Activated CD4-positive, alpha-beta T cell treated with anti-CD3 and anti-CD28 coated beads, Interleukin-2, Interleukin-4, amounts not matched to agents 100 ng/mL and 50 ng/mL, durations not matched to agents 16 hours and 8 hours (primary cell): Measurements from ENCODE around the gene PLA2G4A.
"Not testable (repeated sequence)": the region's sequence is repeated elsewhere in the genome, so short reads cannot be mapped to it uniquely, and the experiment has no call there.

Source experiments
- DNase-seq: peaks from one replicate; pipeline ENCODE4 v3.0.0-alpha.2; 2020; ENCODE audit warnings: low spot score

The PLA2G4A gene

DNA sequence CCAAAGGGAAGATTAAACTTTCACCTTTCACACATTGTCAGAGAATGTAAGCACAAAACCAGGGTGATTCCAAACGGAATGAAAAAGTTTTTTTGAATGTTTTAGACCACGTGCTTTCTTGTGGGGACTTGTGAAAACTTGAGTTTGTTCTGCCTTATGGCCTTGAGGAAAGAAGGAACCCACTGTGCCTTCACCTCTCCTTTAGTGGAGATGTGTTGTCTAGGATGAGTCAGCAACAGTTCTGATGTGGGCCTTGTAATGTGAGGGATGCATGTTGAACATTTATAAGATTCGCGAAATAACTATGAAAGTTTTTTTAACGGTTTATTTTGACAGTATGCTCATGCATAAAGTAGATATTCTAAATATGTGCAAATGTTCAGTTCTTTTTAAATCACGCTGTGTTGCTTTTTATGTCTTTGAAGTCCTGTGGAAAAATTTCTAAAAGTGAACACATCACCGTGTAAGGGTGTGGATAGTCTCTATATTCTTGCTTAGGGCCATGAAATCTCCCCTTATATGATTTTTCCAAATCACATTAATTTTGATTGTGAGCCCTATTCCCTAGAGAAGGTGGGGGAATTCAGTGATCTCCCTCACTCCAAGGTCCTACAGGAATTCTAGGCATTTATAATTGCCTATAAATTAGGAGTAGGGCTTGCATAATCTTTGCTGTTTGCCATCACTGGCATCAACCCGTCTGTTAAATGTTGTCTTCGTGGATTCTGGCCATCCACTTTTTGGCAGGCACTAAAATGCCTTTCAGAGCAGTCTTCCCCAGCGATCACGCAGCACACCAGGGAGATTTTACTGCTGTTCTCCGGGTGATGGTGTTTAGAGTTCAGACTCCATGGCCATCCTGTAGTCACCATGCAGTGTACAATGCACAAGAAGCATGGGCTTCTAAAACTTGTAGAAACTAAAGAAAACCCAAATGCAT, 47.4 kb downstream of the PLA2G4A start:
- no peak for DNase-seq

DNA sequence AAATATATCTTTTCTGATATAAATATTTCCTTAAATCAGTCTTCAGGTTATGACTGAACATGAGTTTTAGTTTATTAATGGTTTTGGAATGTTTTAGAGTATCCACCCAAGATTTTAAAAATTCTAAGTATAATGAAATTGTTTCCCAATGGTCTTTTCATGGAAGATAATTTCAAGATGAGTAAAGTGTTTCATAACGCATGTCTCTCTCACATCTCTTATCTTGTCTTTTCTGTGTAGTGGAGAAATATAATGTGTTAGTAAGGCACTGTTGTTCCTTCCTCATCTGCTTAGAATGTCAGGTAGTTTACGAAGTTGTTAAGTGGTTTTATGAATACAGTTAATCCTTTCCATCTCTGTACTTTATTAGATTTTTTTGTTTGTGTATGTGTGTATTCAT, 49.6 kb downstream of the PLA2G4A start:
- DNase-seq: no peak

DNA sequence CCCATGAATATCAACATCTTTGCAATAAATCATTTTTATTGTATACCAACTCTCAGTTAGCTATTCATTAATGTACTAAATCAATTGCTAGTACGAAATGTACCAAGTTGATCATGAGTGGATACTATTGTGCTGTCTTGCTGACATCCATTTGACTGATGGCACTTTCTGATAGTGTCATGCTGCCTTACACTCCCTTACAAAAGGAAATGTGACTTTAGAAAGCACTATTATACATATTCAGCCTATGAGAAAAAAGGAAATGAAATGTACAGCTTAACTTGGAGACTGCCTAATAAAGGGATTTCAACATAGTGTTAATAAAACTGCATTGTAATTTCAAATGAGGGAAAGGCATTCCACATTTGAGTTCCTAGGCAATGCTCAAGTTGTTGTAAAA, 52.2 kb downstream of the PLA2G4A start:
- no peak for DNase-seq

DNA sequence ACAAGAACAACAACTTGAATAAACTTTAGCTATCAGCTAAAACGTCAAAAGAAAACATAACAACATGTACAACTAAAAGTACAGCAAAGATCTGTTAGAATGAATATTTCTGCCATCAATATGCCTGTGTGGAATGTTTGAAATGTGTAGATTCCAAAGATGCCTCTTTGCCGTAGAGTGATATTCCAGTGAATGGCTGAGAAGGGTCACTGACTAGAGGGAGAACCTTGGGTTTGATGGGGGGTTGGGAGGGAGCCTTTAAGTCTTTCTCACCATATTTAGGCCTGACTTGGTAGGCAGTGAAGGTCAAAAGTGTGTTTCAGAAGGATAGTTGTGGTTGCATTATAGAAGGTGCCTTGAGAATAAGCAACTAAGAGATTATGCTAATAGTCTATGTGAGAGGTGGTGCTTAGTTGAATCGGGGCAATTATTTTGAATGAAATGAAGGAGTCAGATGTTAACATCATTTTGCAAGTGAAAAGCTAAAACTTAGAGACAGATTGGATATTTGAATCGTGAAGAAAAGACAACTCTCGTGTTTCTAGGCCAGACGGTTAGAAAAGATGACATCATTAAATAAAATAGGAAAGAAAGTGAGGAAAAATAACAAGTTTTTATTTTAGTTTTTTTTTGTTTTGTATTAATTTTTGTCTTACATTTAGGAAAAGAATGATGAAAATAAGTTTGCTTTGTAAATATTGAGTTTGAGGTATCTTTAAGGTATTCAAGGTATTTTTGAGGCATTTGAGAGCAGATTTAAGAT, 53.8 kb downstream of the PLA2G4A start:
- no peak for DNase-seq

DNA sequence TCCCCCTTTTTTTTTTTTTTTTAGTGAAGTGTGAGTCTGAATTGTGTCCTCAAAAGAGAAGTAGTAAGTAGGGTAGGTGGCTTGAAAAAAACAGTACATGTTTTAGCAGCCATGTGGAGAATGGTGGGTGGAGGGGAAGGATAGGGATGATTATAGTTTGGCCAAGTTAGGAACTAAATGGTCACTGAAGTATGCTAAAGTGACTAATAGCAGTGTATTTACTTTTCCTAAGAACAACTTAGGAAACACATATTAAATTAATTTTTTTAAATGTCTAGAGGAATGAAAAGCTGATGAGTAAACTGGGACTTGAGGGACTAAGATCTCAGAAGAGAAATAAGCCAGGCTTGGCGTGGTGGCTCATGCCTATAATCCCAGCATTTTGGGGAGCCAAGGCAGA, 55.5 kb downstream of the PLA2G4A start:
- DNase-seq: no peak

DNA sequence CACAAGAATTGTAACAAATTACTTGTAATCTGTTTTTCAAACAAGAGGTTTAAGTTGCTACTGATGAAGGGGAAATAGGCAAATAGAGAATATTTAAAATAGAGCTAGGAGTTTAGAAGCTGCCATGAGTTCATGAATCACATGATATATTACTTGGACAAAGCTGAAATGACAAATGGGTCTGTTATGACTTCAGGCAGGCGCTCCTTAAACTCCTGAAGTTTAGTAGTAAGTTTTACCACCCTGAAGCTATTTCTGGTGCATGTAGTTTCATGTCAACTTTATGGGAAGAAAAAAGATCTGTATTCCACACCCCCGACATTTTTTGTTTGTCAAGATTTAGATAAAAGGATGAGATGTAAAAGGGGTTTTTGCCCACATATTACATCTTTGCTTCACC, 58.5 kb downstream of the PLA2G4A start:
- DNase-seq: no peak

DNA sequence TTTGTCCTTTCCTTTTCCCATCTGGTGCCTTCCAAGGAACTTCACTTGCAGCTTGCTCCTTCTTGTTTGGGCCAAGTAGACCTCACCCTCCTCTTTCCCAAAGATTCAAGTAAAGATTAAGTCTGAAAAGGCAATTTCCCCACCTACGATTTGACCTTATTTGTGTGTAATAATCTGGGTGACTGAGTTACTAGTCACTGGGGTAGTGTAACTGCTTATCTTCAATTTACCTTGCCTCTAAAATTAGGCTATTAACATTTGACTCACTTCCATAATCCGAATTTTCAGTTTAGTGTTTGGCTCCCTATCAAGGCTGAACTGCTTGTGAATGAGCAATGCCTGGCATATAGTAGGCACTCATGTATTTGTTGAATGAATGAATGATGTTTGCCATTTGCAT, 59.6 kb downstream of the PLA2G4A start:
- no peak for DNase-seq

DNA sequence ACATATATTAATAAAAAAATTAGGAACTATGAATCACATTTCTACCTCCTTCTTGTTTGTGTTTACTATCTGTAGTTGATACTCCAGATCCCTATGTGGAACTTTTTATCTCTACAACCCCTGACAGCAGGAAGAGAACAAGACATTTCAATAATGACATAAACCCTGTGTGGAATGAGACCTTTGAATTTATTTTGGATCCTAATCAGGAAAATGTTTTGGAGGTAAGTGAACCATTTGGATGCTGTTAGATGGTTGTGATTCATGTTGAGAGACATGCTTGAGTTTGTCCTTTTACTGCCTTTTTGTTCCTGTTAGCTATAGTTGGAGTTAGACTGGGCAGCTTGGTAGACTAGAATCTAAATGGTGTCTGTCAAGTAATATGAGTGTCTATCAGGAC, 64.2 kb downstream of the PLA2G4A start:
- no peak for DNase-seq

DNA sequence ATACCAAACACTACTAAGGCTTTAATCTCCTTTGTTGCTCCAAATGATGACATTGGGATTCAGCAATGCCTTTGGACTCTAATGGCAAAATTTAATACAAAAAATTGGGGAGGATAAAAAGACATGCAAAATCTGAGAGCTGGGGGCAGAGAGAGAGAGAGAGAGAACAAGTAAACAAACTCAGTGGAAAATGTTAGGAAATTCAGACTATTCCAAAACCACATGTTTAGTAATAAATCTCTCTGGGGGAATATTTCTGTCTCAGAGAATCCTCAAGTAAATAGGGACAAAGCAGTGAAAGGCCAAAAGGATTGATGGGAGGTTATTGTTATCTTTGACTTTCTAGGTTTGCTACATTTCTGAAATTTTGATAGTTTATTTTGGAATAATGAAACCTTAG, 65.7 kb downstream of the PLA2G4A start:
- DNase-seq: no peak

DNA sequence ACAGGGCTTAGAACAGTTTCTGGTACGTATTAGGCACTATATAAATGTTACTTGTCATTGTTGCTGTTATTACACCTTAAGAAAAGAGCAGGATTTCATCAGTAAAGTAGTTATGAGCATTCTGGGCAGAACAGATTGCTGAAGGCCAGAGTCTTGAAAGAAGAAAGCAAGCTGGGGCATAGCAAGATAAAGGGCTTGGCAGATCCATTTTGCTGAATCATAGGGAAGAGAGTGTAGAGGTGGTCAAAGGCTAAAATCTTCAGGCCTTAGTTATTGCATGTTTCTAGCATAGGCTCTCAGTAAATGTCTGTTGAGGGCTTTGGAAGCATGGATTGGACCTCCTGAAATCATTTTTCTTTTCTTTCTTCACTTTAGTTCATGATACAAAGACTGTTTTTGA, 67.5 kb downstream of the PLA2G4A start:
- no peak for DNase-seq

DNA sequence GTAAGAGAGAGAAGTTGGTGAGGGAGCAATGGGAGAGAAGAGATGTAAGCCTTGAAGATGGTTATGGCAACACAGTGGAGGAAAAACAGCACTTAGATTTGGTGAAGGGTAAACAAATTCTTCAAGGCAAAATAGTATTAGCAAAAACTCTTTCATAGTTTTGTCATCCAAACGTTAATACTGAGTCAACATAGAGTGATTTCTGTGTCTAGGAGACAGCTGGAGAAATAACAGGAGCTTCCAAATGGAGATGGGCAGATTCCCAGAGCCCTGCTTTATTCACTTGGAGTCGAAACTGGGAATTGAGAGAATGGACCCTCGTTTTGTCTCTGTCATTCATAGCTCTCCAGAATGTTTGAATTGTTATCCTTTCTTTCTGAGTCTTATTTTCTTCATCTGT, 68.3 kb downstream of the PLA2G4A start:
- DNase-seq: no peak

DNA sequence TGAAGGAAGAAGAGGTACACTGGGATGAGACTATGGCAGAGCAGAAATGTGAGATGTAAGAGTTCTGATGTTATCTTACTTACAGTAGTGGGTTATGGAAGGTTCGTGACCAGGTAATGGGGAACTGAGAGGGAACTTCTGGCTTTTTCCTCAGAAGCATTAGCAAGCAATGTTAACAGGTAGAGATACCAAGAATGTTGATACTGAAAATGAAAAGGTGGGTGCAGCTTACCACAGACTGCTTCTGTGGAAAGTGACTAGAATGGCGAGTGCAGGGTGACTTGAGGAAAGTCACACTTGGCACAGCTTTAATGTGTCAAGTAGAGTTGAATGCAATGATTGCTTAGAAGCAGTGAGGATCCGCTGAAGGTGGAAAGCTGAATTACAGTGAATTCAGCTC, 70.8 kb downstream of the PLA2G4A start:
- no peak for DNase-seq

DNA sequence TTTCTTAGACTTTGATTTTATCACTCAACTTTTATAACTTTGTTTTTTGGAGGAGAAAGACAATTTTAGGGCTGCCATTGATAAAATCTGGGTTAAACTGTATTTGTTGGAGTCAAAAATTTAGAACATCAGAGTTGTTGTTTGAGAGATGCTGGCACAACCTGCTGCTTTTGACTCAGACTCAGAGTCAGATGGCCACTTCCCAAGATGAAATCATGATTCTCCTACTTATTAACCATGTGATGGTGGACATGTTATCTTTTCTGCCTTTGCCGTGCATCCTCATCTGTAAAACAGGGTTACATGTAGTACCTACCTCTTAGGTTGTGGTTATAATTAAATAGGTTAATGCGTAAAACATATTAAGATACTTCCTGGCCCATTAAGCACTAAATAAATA, 71.2 kb downstream of the PLA2G4A start:
- DNase-seq: no peak

DNA sequence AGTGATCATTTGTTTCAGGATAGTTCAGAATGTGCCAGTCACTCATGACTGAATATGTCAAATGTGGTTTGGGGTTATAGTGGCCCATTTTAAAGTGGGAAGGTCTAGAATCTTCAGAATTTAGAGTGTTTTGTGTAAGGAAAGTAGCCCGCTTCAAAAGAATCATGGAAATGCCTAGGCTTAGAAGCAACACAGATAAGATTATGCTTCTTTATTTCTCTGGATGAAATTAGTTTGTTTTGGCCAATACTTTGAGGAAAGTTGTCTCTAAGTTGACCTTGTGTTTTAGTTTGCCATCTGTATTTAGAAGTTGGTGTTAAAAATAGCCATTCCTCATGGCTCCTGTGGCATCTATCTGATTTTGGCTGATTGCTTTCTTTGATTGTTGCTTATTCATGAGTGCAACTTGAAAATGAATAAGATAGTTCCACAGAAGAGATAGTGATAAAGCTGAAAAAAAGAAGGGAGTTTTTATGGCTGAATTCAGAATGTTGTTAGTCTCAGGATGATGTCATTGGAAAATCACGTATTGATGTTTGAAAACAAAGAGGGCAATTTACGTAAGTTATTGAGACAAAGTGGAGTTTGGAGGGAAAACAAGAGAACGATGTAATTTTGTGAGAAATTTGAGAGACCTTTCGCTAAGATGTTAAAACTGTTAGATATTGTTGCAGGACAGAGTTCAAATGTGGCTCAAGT, 71.9 kb downstream of the PLA2G4A start:
- DNase-seq: no peak

DNA sequence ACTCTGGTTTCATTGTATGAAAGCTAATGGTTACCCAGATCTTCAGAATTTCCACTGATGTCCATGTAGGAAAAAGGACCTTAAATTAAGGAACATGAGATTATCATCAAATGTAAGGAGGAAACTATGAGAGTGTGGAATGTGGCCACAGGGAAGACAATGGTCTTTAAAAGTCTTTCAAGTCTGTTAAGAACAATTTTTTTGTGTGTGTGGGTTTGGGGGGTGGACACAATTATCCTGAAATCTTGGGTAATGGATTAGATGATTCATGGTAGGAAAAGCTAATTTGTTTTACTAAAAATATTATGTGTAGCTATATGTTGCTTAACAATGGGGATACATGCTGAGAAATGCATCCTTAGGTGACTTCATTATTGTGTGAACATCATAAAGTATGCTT, 72.9 kb downstream of the PLA2G4A start:
- no peak for DNase-seq

DNA sequence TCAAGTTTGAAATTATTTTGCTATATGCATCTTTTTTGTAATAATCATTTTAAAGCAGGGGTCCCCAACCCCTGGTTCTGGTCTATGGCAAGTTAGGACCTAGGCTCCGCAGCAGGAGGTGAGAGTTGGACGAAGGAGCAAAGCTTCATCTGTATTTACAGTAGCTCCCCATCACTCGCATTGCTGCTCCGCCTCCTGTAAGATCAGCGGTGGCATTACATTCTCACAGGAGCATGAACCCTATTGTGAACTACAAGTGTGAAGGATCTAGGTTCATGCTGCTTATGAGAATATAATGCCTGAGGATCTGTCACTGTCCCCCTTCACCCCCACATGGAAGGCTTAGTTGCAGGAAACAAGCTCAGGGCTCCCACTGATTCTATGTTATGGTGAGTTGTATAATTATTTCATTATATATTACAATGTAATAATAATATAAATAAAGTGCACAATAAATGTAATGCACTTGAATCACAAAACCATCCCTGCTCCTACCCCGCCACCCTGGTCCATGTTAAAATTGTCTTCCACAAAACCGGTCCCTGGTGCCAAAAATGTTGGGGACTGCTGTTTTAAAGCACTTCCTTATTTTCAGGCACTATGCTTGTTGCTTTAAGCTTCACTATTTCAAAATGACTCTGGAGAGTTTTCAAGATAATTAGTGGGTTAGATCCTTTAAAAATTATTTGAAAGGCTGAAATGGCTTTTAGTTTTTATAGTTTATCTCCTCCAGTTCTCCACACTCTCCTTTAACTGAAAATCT, 74.8 kb downstream of the PLA2G4A start:
- no peak for DNase-seq

DNA sequence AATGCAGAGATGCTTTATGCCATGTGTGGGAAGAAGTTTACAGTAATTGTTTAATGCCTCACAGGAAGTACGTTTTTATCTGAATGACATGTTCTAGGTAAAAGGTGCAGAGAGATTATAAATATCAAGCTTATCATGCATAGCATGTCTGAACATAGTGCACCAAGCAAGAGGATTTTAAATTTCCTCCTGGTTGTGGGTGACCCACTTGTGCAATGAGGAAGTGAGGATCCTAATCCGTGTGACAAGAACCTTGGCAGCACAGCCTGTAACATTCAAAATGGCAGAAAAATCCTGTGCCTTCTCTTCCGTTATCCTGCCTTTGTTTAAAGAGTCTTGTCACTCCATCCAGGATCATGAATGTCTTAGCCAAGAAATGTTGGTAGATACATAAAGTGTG, 75.6 kb downstream of the PLA2G4A start:
- no peak for DNase-seq

DNA sequence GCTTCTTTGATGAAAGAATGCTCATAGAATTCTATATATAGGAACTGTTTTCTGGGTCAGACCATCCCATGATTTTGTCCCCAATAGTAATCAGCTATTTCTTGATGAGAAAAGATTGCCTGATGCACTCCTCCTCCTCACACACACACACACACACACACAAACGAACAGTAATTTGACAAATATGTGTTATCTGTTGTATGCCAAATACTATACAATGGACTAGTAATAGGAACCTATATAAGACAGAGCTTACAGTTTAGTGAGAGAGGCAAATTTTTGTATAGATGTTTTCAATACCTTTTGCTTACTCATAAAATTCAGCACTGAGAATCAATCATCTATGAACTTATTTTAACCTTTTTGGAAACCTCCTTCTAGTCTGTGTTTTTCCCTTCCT, 76.8 kb downstream of the PLA2G4A start:
- DNase-seq: no peak

DNA sequence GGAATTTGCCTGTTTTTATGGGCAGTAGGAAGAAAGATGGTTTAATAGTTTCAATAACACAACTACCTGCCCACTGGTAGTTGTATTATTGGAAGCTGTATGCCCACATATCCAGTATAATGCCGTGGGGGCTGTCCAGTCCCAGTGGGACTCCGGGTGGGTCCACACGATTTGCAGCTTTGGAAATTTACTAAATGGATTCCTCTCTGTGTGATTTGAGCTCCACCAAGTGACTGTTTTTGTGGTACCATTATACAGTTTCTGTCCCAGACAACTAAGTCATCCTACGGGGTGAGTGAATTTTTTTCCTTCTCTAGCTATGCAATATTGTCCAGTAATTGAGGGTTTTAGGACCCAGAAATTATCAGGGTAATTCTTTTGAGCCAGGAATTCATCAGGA, 86.8 kb downstream of the PLA2G4A start:
- no peak for DNase-seq

DNA sequence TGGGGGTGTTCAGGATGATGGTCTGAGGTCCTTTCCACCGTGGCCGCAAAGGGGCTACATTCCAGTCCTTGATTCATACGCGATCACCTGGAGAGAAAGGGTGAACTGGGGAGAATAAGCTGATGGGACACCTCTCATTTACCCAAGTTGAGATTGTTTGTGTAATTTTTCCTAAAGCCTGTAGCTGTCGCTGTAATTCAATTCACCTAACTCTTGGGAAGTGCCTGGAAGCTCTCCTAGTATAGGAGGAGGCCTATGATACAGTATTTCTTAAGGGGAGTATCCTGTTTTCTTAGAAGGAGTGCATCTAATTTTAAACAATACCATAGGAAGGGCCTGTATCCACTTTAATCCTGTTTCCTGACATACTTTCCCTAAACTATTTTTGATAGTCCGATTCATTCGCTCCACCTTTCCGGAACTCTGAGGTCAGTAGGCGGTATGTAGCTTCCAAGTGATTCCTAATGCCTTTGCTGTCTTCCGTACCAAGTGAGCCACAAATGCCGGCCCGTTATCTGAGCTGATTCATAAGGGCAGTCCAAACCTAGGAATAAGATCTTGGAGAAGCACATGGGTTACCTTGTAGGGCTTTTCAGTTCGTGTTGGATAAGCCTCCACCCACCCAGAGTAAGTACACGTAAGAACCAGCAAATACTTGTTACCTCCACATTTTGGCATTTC, 88.5 kb downstream of the PLA2G4A start:
- DNase-seq: not testable (repeated sequence)

DNA sequence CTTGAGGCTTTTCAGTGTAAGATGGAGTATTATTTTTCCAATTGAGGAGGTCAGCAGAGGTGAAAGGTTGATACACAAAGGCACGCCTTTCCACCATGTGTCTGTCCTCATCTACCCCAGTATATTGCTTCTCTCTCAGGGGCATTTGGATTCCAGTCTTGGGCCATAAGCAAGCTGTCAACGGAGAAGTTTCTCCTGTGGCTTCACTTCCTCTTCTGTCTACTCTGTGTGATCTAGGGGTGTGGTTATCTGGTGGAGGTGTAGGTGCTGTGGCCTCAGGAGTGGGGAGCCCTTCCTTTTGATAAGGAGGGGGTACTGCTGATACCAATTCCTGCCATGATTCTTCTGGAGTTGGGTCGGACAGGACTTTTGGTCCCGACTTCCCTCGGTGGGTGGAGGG, 92.6 kb downstream of the PLA2G4A start:
- DNase-seq: not testable (repeated sequence)
